ENCODE results near the gene BHLHA9. TPM values are rescaled to one million over a fixed set of nuclear protein-coding genes. Genes with fewer than 3 reads are reported as not detected.

The BHLHA9 gene
- total RNA-seq, 1 experiment from 2014 or later = not detected

DNA sequence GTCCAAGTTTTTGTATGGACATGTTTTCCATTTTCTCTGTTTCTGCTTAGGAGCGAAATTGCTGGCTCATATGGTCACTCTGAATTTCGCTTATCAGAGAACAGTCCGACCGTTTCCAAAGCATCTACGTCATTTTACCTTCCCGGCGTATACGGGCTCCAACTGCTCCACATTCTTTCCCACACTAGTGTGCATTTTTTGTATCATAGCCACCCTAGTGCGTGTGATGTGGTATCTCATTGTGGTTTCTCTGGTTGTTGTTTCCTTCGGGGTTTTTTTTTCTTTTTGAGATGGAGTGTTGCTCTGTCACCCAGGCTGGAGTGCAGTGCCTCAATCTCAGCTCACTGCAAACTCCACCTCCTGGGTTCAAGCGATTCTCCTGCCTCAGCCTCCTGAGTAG lies 31.0 kb upstream of the BHLHA9 start:
- ATAC-seq (no peak), DNase-seq (ENCODE audit: low spot score) (no peak)
- TF ChIP-seq, protein P1, sequence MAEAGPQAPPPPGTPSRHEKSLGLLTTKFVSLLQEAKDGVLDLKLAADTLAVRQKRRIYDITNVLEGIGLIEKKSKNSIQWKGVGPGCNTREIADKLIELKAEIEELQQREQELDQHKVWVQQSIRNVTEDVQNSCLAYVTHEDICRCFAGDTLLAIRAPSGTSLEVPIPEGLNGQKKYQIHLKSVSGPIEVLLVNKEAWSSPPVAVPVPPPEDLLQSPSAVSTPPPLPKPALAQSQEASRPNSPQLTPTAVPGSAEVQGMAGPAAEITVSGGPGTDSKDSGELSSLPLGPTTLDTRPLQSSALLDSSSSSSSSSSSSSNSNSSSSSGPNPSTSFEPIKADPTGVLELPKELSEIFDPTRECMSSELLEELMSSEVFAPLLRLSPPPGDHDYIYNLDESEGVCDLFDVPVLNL (CRISPR knock-in tag; IDR thresholded peaks at IDR 0.05; ENCODE audit: borderline replicate concordance, low read depth) = no peak
- TF ChIP-seq, protein P2, sequence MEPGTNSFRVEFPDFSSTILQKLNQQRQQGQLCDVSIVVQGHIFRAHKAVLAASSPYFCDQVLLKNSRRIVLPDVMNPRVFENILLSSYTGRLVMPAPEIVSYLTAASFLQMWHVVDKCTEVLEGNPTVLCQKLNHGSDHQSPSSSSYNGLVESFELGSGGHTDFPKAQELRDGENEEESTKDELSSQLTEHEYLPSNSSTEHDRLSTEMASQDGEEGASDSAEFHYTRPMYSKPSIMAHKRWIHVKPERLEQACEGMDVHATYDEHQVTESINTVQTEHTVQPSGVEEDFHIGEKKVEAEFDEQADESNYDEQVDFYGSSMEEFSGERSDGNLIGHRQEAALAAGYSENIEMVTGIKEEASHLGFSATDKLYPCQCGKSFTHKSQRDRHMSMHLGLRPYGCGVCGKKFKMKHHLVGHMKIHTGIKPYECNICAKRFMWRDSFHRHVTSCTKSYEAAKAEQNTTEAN (CRISPR knock-in tag; IDR thresholded peaks at IDR 0.05) = no peak
- no peak for TF ChIP-seq FOXP1 (CRISPR knock-in tag; IDR thresholded peaks at IDR 0.05; ENCODE audit: borderline replicate concordance)
- TF ChIP-seq SP1 (CRISPR knock-in tag; conservative IDR thresholded peaks at IDR 0.05) = no peak
- no peak for TF ChIP-seq ZNF263 (CRISPR knock-in tag; IDR thresholded peaks at IDR 0.05; ENCODE audit: low read depth)
- TF ChIP-seq NFATC4 (CRISPR knock-in tag; IDR thresholded peaks at IDR 0.05) = no peak
- TF ChIP-seq, protein P3, sequence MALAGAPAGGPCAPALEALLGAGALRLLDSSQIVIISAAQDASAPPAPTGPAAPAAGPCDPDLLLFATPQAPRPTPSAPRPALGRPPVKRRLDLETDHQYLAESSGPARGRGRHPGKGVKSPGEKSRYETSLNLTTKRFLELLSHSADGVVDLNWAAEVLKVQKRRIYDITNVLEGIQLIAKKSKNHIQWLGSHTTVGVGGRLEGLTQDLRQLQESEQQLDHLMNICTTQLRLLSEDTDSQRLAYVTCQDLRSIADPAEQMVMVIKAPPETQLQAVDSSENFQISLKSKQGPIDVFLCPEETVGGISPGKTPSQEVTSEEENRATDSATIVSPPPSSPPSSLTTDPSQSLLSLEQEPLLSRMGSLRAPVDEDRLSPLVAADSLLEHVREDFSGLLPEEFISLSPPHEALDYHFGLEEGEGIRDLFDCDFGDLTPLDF (CRISPR knock-in tag; IDR thresholded peaks at IDR 0.05) = no peak
- no peak for TF ChIP-seq GTF2I (CRISPR knock-in tag; conservative IDR thresholded peaks at IDR 0.05)
- TF ChIP-seq, protein P4, sequence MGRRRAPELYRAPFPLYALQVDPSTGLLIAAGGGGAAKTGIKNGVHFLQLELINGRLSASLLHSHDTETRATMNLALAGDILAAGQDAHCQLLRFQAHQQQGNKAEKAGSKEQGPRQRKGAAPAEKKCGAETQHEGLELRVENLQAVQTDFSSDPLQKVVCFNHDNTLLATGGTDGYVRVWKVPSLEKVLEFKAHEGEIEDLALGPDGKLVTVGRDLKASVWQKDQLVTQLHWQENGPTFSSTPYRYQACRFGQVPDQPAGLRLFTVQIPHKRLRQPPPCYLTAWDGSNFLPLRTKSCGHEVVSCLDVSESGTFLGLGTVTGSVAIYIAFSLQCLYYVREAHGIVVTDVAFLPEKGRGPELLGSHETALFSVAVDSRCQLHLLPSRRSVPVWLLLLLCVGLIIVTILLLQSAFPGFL (CRISPR knock-in tag; IDR thresholded peaks at IDR 0.05; ENCODE audit: borderline replicate concordance) = no peak
- TF ChIP-seq, protein P5, sequence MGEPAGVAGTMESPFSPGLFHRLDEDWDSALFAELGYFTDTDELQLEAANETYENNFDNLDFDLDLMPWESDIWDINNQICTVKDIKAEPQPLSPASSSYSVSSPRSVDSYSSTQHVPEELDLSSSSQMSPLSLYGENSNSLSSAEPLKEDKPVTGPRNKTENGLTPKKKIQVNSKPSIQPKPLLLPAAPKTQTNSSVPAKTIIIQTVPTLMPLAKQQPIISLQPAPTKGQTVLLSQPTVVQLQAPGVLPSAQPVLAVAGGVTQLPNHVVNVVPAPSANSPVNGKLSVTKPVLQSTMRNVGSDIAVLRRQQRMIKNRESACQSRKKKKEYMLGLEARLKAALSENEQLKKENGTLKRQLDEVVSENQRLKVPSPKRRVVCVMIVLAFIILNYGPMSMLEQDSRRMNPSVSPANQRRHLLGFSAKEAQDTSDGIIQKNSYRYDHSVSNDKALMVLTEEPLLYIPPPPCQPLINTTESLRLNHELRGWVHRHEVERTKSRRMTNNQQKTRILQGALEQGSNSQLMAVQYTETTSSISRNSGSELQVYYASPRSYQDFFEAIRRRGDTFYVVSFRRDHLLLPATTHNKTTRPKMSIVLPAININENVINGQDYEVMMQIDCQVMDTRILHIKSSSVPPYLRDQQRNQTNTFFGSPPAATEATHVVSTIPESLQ (CRISPR knock-in tag; IDR thresholded peaks at IDR 0.05) = no peak
- no peak for TF ChIP-seq JUN (CRISPR knock-in tag; IDR thresholded peaks at IDR 0.05)
- no peak for TF ChIP-seq ZNF317 (CRISPR knock-in tag; IDR thresholded peaks at IDR 0.05; ENCODE audit: borderline replicate concordance, low read depth)
- TF ChIP-seq, protein P6, sequence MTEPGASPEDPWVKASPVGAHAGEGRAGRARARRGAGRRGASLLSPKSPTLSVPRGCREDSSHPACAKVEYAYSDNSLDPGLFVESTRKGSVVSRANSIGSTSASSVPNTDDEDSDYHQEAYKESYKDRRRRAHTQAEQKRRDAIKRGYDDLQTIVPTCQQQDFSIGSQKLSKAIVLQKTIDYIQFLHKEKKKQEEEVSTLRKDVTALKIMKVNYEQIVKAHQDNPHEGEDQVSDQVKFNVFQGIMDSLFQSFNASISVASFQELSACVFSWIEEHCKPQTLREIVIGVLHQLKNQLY (CRISPR knock-in tag; IDR thresholded peaks at IDR 0.05) = no peak
- TF ChIP-seq, protein P7, sequence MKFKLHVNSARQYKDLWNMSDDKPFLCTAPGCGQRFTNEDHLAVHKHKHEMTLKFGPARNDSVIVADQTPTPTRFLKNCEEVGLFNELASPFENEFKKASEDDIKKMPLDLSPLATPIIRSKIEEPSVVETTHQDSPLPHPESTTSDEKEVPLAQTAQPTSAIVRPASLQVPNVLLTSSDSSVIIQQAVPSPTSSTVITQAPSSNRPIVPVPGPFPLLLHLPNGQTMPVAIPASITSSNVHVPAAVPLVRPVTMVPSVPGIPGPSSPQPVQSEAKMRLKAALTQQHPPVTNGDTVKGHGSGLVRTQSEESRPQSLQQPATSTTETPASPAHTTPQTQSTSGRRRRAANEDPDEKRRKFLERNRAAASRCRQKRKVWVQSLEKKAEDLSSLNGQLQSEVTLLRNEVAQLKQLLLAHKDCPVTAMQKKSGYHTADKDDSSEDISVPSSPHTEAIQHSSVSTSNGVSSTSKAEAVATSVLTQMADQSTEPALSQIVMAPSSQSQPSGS (CRISPR knock-in tag; IDR thresholded peaks at IDR 0.05; ENCODE audit: borderline replicate concordance, low read depth) = no peak
- TF ChIP-seq SMAD3 (CRISPR knock-in tag; IDR thresholded peaks at IDR 0.05; ENCODE audit: borderline replicate concordance) = no peak
- TF ChIP-seq MYBL2 (CRISPR knock-in tag; IDR thresholded peaks at IDR 0.05) = no peak
- TF ChIP-seq ESRRA (CRISPR knock-in tag; IDR thresholded peaks at IDR 0.05; ENCODE audit: borderline replicate concordance) = no peak
- no peak for TF ChIP-seq GRHL2 (CRISPR knock-in tag; IDR thresholded peaks at IDR 0.05; ENCODE audit: insufficient replicate concordance, severe bottlenecking)
- no peak for TF ChIP-seq ATF1 (CRISPR knock-in tag; IDR thresholded peaks at IDR 0.05)
- no peak for TF ChIP-seq SOX15 (CRISPR knock-in tag; IDR thresholded peaks at IDR 0.05)
- no peak overlapping the region for H3K4me3 Mint-ChIP-seq
- no peaks in the 10 kb centered on the region for H3K36me3 Mint-ChIP-seq
- CTCF ChIA-PET = no interaction called here
- H3K27ac Mint-ChIP-seq = no peak overlapping the region
- no peaks in the 10 kb centered on the region for H3K9me3 Mint-ChIP-seq
- H3K27me3 Mint-ChIP-seq (ENCODE audit: low read depth) = peaks cover 13% of the 10 kb centered on the region; the same call in 1 of the 2 replicates
- H3K4me1 Mint-ChIP-seq = no peaks in the 10 kb centered on the region
- POLR2A ChIA-PET = no interaction called here

Measured in WTC11 (cell line).